Measurements from ENCODE around the gene SMIM35. TPM values are rescaled to one million over a fixed set of nuclear protein-coding genes. Genes with fewer than 3 reads are reported as not detected.

The SMIM35 gene
- total RNA-seq, 1 experiment from 2014 or later, result not detected

DNA sequence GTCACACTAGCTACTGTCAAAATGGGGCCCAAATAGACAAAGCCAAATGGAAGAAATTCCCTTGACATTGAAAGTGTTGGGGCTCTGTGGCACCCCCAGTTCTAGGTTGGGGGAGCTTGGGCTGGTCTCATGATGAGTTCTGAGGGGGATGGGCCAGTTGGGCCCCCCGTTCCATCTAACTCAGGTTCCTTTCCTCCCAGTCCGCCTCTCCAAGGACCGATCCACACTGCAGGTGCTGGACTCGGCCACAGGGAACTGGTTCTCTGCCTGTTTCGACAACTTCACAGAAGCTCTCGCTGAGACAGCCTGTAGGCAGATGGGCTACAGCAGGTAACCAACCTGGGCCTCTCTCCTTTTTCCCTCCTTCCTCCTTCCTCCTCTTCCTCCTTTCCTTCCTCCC is 17.7 kb upstream of the SMIM35 start:
- DNase-seq, result no peak
- Histone ChIP-seq H3K79me2 (ENCODE audit: insufficient read depth, low read length) (no peaks in the 10 kb centered on the region), H2AK5ac (ENCODE audit: insufficient read length, low read length) (no peak overlapping the region), H3K4me2 (ENCODE audit: insufficient read depth, insufficient read length, low read length) (no peak overlapping the region), H3K18ac (ENCODE audit: insufficient read length, low read depth, low read length) (no peak overlapping the region), H2BK12ac (ENCODE audit: insufficient read length, low read depth, low read length) (no peak overlapping the region), H2BK20ac (ENCODE audit: low read depth, low read length, poor library complexity, severe bottlenecking) (no peak overlapping the region), H2AFZ (ENCODE audit: low read length) (no peak overlapping the region), H4K20me1 (ENCODE audit: control insufficient read depth, insufficient read depth, insufficient read length) (no peaks in the 10 kb centered on the region), H3T11ph (ENCODE audit: low read length) (no peak overlapping the region), H3K27ac (ENCODE audit: insufficient read length, low read depth, low read length) (no peak overlapping the region), H3K9ac (ENCODE audit: extremely low read depth, insufficient read length, low read length) (no peak overlapping the region), H3K4me1 (ENCODE audit: insufficient read depth, low read length) (peaks cover 5% of the 10 kb centered on the region; the same call in 1 of the 2 replicates), H3K23ac (ENCODE audit: insufficient read length, low read depth, low read length) (no peak overlapping the region), H3K27me3 (ENCODE audit: insufficient read depth, low read length) (no peaks in the 10 kb centered on the region), H4K8ac (replicated peaks; ENCODE audit: insufficient read length, low read depth, low read length) (no peak overlapping the region), H3K56ac (ENCODE audit: insufficient read length, low read depth, low read length) (no peak overlapping the region), H3K9me3 (ENCODE audit: control insufficient read depth, low read depth, low read length) (no peaks in the 10 kb centered on the region), H4K91ac (ENCODE audit: insufficient read length, low read depth, low read length) (no peak overlapping the region), H2BK5ac (ENCODE audit: insufficient read length, low read length) (no peak overlapping the region), H3K14ac (ENCODE audit: insufficient read depth, low read length) (no peak overlapping the region), H3K23me2 (ENCODE audit: insufficient read length, low read depth, low read length, poor library complexity, severe bottlenecking) (no peaks in the 10 kb centered on the region), H2BK15ac (ENCODE audit: low read depth, low read length) (no peak overlapping the region), H3K79me1 (ENCODE audit: insufficient read depth, low read depth, low read length, poor library complexity, severe bottlenecking) (no peaks in the 10 kb centered on the region), H4K5ac (ENCODE audit: insufficient read length, low read depth, low read length) (no peak overlapping the region), H3K4ac (ENCODE audit: low read depth, low read length) (no peak overlapping the region), H2BK120ac (ENCODE audit: low read depth, low read length, poor library complexity, severe bottlenecking) (no peak overlapping the region)
- peaks cover 13 to 27% of the 10 kb centered on the region in 2 experiments for H3K4me1 Mint-ChIP-seq
- whole genome bisulfite sequencing (ENCODE audit: extremely low coverage, insufficient read length, low lambda C conversion rate), result no CpG with 5 or more reads among the region's 6 CpGs
- no peaks in the 10 kb centered on the region for H3K9me3 Mint-ChIP-seq
- TF ChIP-seq, protein P1, sequence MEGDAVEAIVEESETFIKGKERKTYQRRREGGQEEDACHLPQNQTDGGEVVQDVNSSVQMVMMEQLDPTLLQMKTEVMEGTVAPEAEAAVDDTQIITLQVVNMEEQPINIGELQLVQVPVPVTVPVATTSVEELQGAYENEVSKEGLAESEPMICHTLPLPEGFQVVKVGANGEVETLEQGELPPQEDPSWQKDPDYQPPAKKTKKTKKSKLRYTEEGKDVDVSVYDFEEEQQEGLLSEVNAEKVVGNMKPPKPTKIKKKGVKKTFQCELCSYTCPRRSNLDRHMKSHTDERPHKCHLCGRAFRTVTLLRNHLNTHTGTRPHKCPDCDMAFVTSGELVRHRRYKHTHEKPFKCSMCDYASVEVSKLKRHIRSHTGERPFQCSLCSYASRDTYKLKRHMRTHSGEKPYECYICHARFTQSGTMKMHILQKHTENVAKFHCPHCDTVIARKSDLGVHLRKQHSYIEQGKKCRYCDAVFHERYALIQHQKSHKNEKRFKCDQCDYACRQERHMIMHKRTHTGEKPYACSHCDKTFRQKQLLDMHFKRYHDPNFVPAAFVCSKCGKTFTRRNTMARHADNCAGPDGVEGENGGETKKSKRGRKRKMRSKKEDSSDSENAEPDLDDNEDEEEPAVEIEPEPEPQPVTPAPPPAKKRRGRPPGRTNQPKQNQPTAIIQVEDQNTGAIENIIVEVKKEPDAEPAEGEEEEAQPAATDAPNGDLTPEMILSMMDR (conservative IDR thresholded peaks at IDR 0.05), result no peak
- no peaks in the 10 kb centered on the region; a peak in 1 of 7 replicates for H3K36me3 Mint-ChIP-seq (ENCODE audit: insufficient read depth in 1 of 3, low read depth in 3 of 3)
- peaks cover 16% of the 10 kb centered on the region for H3K27me3 Mint-ChIP-seq (ENCODE audit: low read depth)
- H3K4me3 Mint-ChIP-seq, result no peak overlapping the region
- no peak overlapping the region for H3K27ac Mint-ChIP-seq

Data from H9 (cell line).